Measurements from ENCODE around the gene PBX3.

PBX3 gene

GRCh38 chr9:126000731-126001580 lies 253.8 kb downstream of the PBX3 start:
- no peak for DNase-seq

DNA sequence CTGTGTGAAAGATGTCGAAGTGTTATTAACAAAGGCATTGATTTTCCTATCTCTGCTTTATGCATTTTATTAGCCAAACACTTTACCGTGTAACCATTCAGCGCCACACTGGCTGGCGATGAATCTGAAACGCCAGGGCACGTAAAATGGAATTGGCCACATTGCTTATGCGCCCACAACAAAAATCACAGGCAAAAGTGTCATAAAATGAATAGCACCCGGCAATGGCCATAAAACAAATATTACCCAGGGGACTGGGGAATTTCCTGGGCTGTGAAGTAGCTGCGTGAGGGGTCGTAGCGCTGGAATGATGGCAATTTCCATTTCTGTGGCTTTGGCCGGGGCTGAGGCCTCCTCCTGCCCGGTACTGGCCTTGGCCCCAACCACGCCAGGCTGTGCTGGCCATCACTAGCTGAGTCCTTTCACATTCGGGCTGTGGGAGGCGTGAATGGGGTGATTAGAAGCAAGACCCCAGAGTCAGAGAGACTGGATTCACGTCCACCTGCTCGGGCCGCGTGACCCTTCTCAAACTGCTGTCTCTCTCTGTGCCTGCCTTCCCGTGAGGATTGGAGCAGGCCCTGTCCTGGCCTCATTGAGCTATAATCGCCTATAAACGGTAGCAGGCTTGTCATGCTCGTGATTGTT lies 254.5 kb downstream of the PBX3 start:
- DNase-seq, result no peak

DNA sequence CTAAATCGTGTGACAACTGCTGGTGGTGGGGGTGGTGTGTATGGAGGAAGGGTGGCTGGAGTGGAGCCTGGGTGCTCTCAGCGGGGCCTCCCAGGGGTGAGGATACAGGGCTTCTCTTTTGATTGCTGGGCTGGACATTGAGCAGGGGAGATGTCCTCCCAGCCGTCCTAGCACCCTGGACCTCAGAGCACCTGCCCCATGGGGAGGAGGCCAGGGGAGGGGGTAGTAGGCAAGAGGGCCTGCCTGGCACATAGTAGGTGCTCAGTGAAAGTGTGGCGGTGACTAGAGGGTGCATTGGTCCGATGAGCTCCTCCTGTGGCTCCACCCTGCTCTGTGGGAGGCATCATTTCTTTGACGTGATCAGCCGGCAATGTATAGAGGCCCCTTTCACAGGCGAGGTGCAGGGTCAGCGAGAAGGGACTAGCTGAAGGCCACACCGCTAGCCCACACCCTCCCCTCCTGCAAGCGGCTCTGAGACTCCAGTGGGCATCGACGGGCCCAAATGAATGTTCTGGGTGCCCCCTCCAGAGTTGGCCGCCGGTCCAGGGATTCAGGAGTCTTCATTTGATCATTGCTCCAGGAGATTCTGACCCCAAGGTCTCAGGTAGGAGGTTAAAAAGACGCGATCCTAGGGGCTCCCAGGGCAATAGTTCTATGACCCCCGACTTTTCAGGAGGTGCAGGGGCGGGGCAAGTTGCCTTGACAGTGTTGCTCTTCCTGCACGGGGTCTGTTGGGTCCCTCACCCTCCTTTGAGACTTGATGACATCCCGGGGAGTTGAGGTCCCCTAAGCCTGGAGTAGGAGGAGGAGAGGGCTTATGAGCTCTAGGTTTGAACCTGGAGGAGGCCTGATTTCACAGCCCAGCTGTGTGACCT lies 255.5 kb downstream of the PBX3 start:
- DNase-seq, result no peak

- no peak for DNase-seq
These were observed 261.9 kb downstream of the PBX3 start for GRCh38 chr9:126009047-126009446.

DNA sequence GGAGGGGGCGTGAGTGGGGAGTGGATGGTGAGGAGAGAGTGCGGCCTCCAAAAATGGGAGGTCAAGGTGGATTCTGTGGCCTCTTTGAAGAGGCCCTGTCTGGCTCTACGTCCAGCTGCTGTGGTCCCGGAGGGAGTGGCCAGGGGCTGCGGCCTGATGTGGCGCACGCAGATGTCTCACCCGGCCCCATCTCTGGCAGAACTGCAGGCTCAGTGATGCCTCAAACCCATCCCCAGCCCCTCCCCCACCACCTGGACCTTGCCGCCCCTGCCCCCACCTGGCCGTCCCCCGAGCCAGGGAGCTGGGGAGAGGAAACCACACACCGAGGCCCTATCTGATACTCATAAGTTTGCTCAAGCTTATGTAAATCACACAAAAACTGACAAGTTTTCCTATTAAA lies 267.6 kb downstream of the PBX3 start:
- no peak for DNase-seq

- DNase-seq, result no peak
These were observed 268.3 kb downstream of the PBX3 start for GRCh38 chr9:126015424-126015823.

GRCh38 chr9:126016579-126017290 lies 269.6 kb downstream of the PBX3 start:
- no peak for DNase-seq
